GM12878 (cell line): ENCODE measurements around the gene EBPL. TPM values are rescaled to one million over a fixed set of nuclear protein-coding genes. Genes with fewer than 3 reads are reported as not detected.

Source experiments
- ATAC-seq: fragments of 200-7000 bp; cut with Tn5 transposase; 3 replicates; pipeline ENCODE4 v1.9.1; 2020; ENCODE audit warnings: mild to moderate bottlenecking, moderate library complexity
- BruUV-seq: library from RNA; stranded (reverse); fragments of 400-500 nt; replicated peaks from 2 replicates; lab custom pipeline; 2021; lab: Mats Ljungman, UMichigan
- CTCF ChIA-PET: fragments of 300-600 bp; sonication (Branson Sonifier 250); formaldehyde crosslinking; extraction: SDS; loops from one replicate; lab custom pipeline; 2021; ENCODE audit warnings: inconsistent platforms; lab: Yijun Ruan, JAX
- POLR2A ChIA-PET: fragments of 350-600 bp; formaldehyde crosslinking; extraction: SDS; loops from one replicate; lab custom pipeline; 2021; ENCODE audit warnings: inconsistent platforms; lab: Charles Lee
- RAD21 ChIA-PET: fragments of 300-600 bp; sonication (Branson Sonifier 250); formaldehyde crosslinking; loops from one replicate; lab custom pipeline; 2023; ENCODE audit warnings: antibody characterized with exemption; ENCODE audit not compliant: unreplicated experiment; lab: Charles Lee
- SMC1A ChIA-PET: fragments of 300-600 bp; sonication (Branson Sonifier 250); formaldehyde crosslinking; loops from one replicate; lab custom pipeline; 2023; ENCODE audit not compliant: unreplicated experiment, uncharacterized antibody; lab: Charles Lee
- DNase-seq: peaks from one replicate; pipeline ENCODE4 v3.0.0-alpha.2; 2011; ENCODE audit warnings: low read depth, low spot score
- FAIRE-seq: peaks from 3 replicates; lab custom pipeline; 2011; peaks lifted over from hg19 to GRCh38; lab: Jason Lieb, UNC
- H2AFZ ChIP-seq: 2 replicates; pipeline ENCODE4 v1.6.0; 2011; ENCODE audit warnings: low read depth, low read length, control low read depth; ENCODE audit not compliant: control insufficient read depth
- H3K27ac ChIP-seq: 2 replicates; pipeline ENCODE4 v1.5.1; 2011; ENCODE audit warnings: control low read depth; ENCODE audit not compliant: control insufficient read depth, insufficient read depth
- H3K27me3 ChIP-seq, 2 experiments: replicated peaks in 1 of 2; 2 replicates each; pipeline versions ENCODE4 v1.6.0 to v1.6.1; 2011; ENCODE audit warnings: low read length in 1 of 2; ENCODE audit not compliant: control insufficient read depth in 2 of 2, insufficient read depth in 2 of 2
- H3K36me3 ChIP-seq, 2 experiments: 2 replicates each; pipeline ENCODE4 v1.5.1; 2011; ENCODE audit warnings: low read length in 1 of 2; ENCODE audit not compliant: control insufficient read depth in 2 of 2, insufficient read depth in 2 of 2
- H3K4me1 ChIP-seq: 2 replicates; pipeline ENCODE4 v1.6.1; 2011; ENCODE audit warnings: mild to moderate bottlenecking, low read length, moderate library complexity, mixed read lengths; ENCODE audit not compliant: control insufficient read depth, insufficient read depth
- H3K4me2 ChIP-seq: 2 replicates; pipeline ENCODE4 v1.6.0; 2011; ENCODE audit warnings: control low read depth; ENCODE audit not compliant: control insufficient read depth, insufficient read depth
- H3K4me3 ChIP-seq: fragments of 200-600 bp; sonication (generic); 2 replicates; pipeline ENCODE4 v1.5.1; 2016
- H3K79me2 ChIP-seq: 2 replicates; pipeline ENCODE4 v1.6.0; 2011; ENCODE audit warnings: low read length; ENCODE audit not compliant: control insufficient read depth, insufficient read depth
- H3K9ac ChIP-seq: 2 replicates; pipeline ENCODE4 v1.8.0; 2011; ENCODE audit warnings: low read length, control low read depth, mixed read lengths; ENCODE audit not compliant: control insufficient read depth, insufficient read depth
- H3K9me3 ChIP-seq: replicated peaks from 3 replicates; pipeline ENCODE4 v1.5.1; 2011; ENCODE audit warnings: mild to moderate bottlenecking, low read length; ENCODE audit not compliant: control insufficient read depth, insufficient read depth
- H4K20me1 ChIP-seq: 2 replicates; pipeline ENCODE4 v1.6.0; 2011; ENCODE audit not compliant: control insufficient read depth, insufficient read depth
- DPF2 ChIP-seq: fragments of 450-650 bp; IDR thresholded peaks from 2 replicates; pipeline ENCODE4 v1.6.1; 2017; ENCODE audit warnings: mild to moderate bottlenecking
- GATAD2B ChIP-seq: fragments of 450-650 bp; conservative IDR thresholded peaks from 2 replicates; pipeline ENCODE4 v1.6.1; 2017; ENCODE audit warnings: low read depth, mild to moderate bottlenecking, moderate library complexity
- KAT2A ChIP-seq: conservative IDR thresholded peaks from 2 replicates; pipeline ENCODE4 v1.6.1; 2011; ENCODE audit warnings: low read depth, low read length; ENCODE audit not compliant: control insufficient read depth
- NRF1 ChIP-seq: conservative IDR thresholded peaks from 2 replicates; pipeline ENCODE4 v1.6.1; 2011; ENCODE audit warnings: mild to moderate bottlenecking, low read depth, low read length, improper control_type of control experiment
- PML ChIP-seq: IDR thresholded peaks from 2 replicates; pipeline ENCODE4 v1.6.1; 2012; ENCODE audit warnings: low read length, inconsistent platforms
- POLR2A ChIP-seq: IDR thresholded peaks from 2 replicates; pipeline ENCODE4 v1.6.1; 2011; ENCODE audit warnings: low read depth, mild to moderate bottlenecking, low read length
- RCOR1 ChIP-seq: conservative IDR thresholded peaks from 2 replicates; pipeline ENCODE4 v1.6.1; 2012; ENCODE audit warnings: low read depth, low read length, improper control_type of control experiment
- RELA ChIP-seq: fragments of 450-650 bp; IDR thresholded peaks from 2 replicates; pipeline ENCODE4 v1.8.0; 2014; ENCODE audit warnings: borderline replicate concordance; ENCODE audit not compliant: partially characterized antibody
- RFX5 ChIP-seq: IDR thresholded peaks from 2 replicates; pipeline ENCODE4 v1.6.1; 2011; ENCODE audit warnings: low read depth, low read length, improper control_type of control experiment
- YY1 ChIP-seq: IDR thresholded peaks from 2 replicates; pipeline ENCODE4 v1.6.1; 2011; ENCODE audit warnings: low read depth, mild to moderate bottlenecking, low read length
- ZZZ3 ChIP-seq: IDR thresholded peaks from 2 replicates; pipeline ENCODE4 v1.6.1; 2011; ENCODE audit warnings: low read depth; ENCODE audit not compliant: control insufficient read depth, insufficient read length
- WGBS: methylation state at CpG from one replicate; pipeline ENCODE4 v1.1.6; 2016; ENCODE audit warnings: low lambda C conversion rate; ENCODE audit not compliant: insufficient replicate concordance, insufficient coverage; ENCODE audit errors: missing lambda C conversion rate; 5-methylcytosine and 5-hydroxymethylcytosine counted together
- in situ Hi-C: fragments of 300-500 bp; cut with MboI; formaldehyde crosslinking; loops from 9 replicates; pipeline ENCODE4 v1.14.3; 2018; ENCODE audit warnings: mixed read lengths
- intact Hi-C: fragments of 100-400 bp; cut with micrococcal nuclease; formaldehyde crosslinking; loops from one replicate; pipeline ENCODE4 v1.14.2; 2022; ENCODE audit not compliant: unreplicated experiment
- polyA plus RNA-seq, 11 experiments: library from polyadenylated mRNA; depleted of rRNA in 4 of 11; unstranded in 6 of 11; stranded (reverse) in 5 of 11; fragments of >200 nt; fragmentation: Nextera tagmentation in 4 of 11; fragmentation: Illumina TruSeq in 1 of 11; extraction: Ambion mirVana in 4 of 11; extraction: Trizol in 1 of 11; gene quantifications; 1 replicate in 1 of 11; 2 replicates in 10 of 11; pipeline versions ENCODE4 v1.2.1 to v1.2.3, GENCODE V29; 2011 to 2016; ENCODE audit warnings: inconsistent platforms in 2 of 11, missing spikeins in 2 of 11, low read depth in 1 of 11
- total RNA-seq, 4 experiments: library from RNA; depleted of rRNA in 3 of 4; stranded (reverse); fragments of >200 nt in 3 of 4; fragmentation: Illumina TruSeq in 1 of 4; extraction: Trizol in 1 of 4; gene quantifications; 2 replicates each; pipeline versions ENCODE4 v1.2.1 to v1.2.3, GENCODE V29; 2013 to 2021
- TF ChIP-seq, protein P1 (sequence below): fragments of 450-650 bp; IDR thresholded peaks from 2 replicates; pipeline ENCODE4 v1.6.1; 2017; ENCODE audit warnings: borderline replicate concordance
- TF ChIP-seq, protein P2 (sequence below): IDR thresholded peaks from 2 replicates; pipeline ENCODE4 v1.6.1; 2012; ENCODE audit warnings: low read depth, low read length, improper control_type of control experiment

Gene EBPL
- total and polyA plus RNA-seq, 10 of the 15 experiments (the other 5 are each of a cell fraction or from before 2014, with no cell fraction given): 6.2 to 72.8 (median 43.5) TPM

GRCh38 chr13:49649244-49649962 is 41.9 kb downstream of the EBPL start:
- no peak for FAIRE-seq

More at GRCh38 chr13:49649244-49649962, 41.9 kb downstream of the EBPL start:
- no peaks in the 10 kb centered on the region for H3K27me3 ChIP-seq
- no peak overlapping the region for H3K4me2 ChIP-seq
- no TSS peak for BruUV-seq
- RAD21 ChIA-PET: no interaction called here
- intact Hi-C loops (no loop called here), in situ Hi-C loops (no loop called here)
- no peak overlapping the region for H3K9ac ChIP-seq
- no peak for TF ChIP-seq KAT2A
- no peak for TF ChIP-seq YY1
- no peak for TF ChIP-seq DPF2
- TF ChIP-seq, protein P1, sequence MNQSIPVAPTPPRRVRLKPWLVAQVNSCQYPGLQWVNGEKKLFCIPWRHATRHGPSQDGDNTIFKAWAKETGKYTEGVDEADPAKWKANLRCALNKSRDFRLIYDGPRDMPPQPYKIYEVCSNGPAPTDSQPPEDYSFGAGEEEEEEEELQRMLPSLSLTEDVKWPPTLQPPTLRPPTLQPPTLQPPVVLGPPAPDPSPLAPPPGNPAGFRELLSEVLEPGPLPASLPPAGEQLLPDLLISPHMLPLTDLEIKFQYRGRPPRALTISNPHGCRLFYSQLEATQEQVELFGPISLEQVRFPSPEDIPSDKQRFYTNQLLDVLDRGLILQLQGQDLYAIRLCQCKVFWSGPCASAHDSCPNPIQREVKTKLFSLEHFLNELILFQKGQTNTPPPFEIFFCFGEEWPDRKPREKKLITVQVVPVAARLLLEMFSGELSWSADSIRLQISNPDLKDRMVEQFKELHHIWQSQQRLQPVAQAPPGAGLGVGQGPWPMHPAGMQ: no peak
- no peak for TF ChIP-seq ZZZ3
- no peak for TF ChIP-seq POLR2A
- TF ChIP-seq GATAD2B: no peak
- TF ChIP-seq RELA: no peak
- no peak for TF ChIP-seq RFX5
- no peak for TF ChIP-seq RCOR1
- TF ChIP-seq, protein P2, sequence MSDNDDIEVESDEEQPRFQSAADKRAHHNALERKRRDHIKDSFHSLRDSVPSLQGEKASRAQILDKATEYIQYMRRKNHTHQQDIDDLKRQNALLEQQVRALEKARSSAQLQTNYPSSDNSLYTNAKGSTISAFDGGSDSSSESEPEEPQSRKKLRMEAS: no peak
- no peak for TF ChIP-seq PML
- TF ChIP-seq NRF1: no peak
- H3K4me1 ChIP-seq: no peaks in the 10 kb centered on the region
- POLR2A ChIA-PET: interaction anchor here (0.7 kb wide), 1 partner anchor 125 kb away, joined by 3 read pairs; no protein-coding TSS in a partner anchor
- SMC1A ChIA-PET: no interaction called here
- no peak overlapping the region for H3K27ac ChIP-seq
- no peaks in the 10 kb centered on the region for H3K36me3 ChIP-seq
- H3K4me3 ChIP-seq: no peak overlapping the region
- no peaks in the 10 kb centered on the region for H4K20me1 ChIP-seq
- CTCF ChIA-PET: no interaction called here
- WGBS: 77% methylated on average over 5 of the region's 5 CpGs
- ATAC-seq (no peak), DNase-seq (no peak)
- no peak overlapping the region for H2AFZ ChIP-seq
- H3K79me2 ChIP-seq: no peaks in the 10 kb centered on the region
- no peaks in the 10 kb centered on the region for H3K9me3 ChIP-seq
